ENCODE results near the gene OR6J1.

The OR6J1 gene

GRCh38 chr14:22614240-22614799 lies 29.8 kb downstream of the OR6J1 start:
- no peak overlapping the region for H3K27ac ChIP-seq
- no peak for TF ChIP-seq ZFX (IDR thresholded peaks at IDR 0.05)
- TF ChIP-seq, protein P1, sequence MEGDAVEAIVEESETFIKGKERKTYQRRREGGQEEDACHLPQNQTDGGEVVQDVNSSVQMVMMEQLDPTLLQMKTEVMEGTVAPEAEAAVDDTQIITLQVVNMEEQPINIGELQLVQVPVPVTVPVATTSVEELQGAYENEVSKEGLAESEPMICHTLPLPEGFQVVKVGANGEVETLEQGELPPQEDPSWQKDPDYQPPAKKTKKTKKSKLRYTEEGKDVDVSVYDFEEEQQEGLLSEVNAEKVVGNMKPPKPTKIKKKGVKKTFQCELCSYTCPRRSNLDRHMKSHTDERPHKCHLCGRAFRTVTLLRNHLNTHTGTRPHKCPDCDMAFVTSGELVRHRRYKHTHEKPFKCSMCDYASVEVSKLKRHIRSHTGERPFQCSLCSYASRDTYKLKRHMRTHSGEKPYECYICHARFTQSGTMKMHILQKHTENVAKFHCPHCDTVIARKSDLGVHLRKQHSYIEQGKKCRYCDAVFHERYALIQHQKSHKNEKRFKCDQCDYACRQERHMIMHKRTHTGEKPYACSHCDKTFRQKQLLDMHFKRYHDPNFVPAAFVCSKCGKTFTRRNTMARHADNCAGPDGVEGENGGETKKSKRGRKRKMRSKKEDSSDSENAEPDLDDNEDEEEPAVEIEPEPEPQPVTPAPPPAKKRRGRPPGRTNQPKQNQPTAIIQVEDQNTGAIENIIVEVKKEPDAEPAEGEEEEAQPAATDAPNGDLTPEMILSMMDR (conservative IDR thresholded peaks at IDR 0.05), result no peak

GRCh38 chr14:22613736-22614239 lies 30.4 kb downstream of the OR6J1 start:
- H3K27ac ChIP-seq, result no peak overlapping the region
- TF ChIP-seq, protein P1 (conservative IDR thresholded peaks at IDR 0.05), result no peak
- no peak for TF ChIP-seq ZFX (IDR thresholded peaks at IDR 0.05)

DNA sequence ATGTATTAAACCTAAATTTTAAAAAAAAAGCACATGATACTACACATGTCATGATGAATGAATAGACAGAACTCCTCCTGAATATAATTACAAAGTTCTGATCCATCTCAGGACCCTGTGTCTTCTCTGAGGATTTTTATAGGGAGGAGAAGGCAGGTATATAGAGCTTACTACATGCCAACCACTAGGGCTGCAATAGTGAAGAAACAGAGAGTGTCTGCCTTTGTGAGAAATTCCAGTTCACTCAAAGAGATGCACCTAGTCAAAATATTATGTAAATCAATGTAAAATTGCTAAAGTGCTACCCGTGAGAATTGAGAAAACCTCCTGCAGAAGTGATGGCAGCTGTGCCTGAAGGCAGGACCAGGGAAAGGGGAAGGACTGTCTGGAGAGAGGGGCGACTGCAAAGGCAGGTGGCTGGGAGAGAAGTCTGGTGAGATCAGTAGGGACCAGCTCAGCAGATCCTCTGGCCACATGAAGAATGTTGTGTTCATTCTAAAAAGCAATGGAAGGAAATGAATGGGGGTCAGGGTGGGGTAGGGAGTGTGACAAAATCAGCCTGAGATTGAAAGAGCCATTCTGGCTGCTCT lies 31.0 kb downstream of the OR6J1 start:
- TF ChIP-seq, protein P1 (conservative IDR thresholded peaks at IDR 0.05), result no peak
- TF ChIP-seq ZFX (IDR thresholded peaks at IDR 0.05), result no peak
- no peak overlapping the region for H3K27ac ChIP-seq

DNA sequence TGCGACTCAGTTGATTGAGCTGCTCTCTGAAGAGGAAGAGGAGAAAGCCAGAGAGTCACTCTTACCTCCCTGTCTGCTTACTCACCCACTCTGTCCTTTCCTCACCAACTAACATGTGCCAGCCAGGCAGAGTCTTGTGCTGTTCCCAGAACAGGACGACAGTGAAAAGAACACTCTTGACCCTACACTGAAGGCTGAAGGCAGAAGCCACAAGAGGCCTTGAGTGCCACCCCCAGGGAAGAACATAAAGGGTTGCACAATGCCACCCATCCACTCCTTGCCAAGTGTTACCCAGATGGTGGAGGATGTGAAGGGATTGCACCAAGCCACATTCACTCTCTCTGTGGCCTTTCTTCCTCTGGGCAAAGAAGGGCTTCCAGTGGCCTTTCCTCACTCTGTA lies 33.2 kb downstream of the OR6J1 start:
- TF ChIP-seq, protein P1 (conservative IDR thresholded peaks at IDR 0.05), result no peak
- no peak for TF ChIP-seq ZFX (IDR thresholded peaks at IDR 0.05)
- no peak overlapping the region for H3K27ac ChIP-seq

GRCh38 chr14:22607291-22607690 lies 36.9 kb downstream of the OR6J1 start:
- H3K27ac ChIP-seq, result no peak overlapping the region
- TF ChIP-seq ZFX (IDR thresholded peaks at IDR 0.05), result no peak
- TF ChIP-seq, protein P1 (conservative IDR thresholded peaks at IDR 0.05), result no peak

- no peak overlapping the region for H3K27ac ChIP-seq
- no peak for TF ChIP-seq ZFX (IDR thresholded peaks at IDR 0.05)
- TF ChIP-seq, protein P1 (conservative IDR thresholded peaks at IDR 0.05), result no peak
These were observed 37.8 kb downstream of the OR6J1 start for GRCh38 chr14:22606380-22606779.

DNA sequence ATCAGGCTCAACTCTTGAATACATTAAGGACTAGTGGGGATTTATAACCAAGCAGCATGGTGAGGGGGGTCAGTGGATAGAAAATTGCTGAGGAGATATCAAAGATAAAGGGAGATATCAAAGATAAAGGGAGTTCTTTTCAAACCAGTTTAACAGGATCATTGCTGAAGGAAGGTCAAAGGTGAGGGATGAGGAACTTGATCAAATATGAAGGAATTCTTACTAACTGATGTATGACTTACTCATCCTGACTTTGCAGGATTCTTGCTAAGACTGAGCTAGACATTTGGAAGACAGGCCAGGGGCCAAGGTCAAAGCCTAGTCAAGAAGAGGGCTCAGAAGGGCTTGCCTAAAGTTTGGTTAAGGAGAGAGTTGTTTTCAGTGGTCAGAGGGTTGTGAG lies 41.3 kb downstream of the OR6J1 start:
- peak overlapping the region; percentile 21; the same call in 1 of the 2 replicates for H3K27ac ChIP-seq
- TF ChIP-seq, protein P1 (conservative IDR thresholded peaks at IDR 0.05), result no peak
- TF ChIP-seq ZFX (IDR thresholded peaks at IDR 0.05), result no peak
